Glomerular visceral epithelial cell (primary cell): ENCODE results near the gene CMTM7.
A peak's percentile ranks its signal among the peaks of the same experiment; 100 is the strongest.

Experiments used
- DNase-seq: peaks from one replicate; pipeline ENCODE4 v3.0.0-alpha.2; 2016; ENCODE audit errors: extremely low spot score

CMTM7 gene

GRCh38 chr3:32413845-32414521 is 22.3 kb downstream of the CMTM7 start:
- DNase-seq, result no peak

- DNase-seq, result peak; percentile 38
Measured at GRCh38 chr3:32414522-32415202, 23.0 kb downstream of the CMTM7 start.

DNA sequence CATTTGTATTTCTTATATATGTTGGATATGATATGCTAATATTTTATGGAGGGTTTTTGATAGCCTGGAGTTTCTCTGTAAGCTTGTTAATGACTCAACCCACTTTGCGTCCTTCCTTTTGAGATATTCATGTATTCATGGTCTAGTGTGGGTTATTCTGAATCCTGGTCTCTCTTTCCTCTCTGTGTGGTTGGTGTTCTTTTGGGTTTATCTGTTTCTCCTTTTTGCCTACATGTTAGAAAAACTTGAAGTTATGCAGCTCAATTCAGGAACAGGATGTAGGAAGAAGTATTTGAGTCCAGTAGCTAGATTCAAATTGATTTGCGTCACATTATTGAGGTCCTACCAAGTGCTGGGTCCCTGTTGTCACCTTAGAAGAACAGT is 28.1 kb downstream of the CMTM7 start:
- no peak for DNase-seq

DNA sequence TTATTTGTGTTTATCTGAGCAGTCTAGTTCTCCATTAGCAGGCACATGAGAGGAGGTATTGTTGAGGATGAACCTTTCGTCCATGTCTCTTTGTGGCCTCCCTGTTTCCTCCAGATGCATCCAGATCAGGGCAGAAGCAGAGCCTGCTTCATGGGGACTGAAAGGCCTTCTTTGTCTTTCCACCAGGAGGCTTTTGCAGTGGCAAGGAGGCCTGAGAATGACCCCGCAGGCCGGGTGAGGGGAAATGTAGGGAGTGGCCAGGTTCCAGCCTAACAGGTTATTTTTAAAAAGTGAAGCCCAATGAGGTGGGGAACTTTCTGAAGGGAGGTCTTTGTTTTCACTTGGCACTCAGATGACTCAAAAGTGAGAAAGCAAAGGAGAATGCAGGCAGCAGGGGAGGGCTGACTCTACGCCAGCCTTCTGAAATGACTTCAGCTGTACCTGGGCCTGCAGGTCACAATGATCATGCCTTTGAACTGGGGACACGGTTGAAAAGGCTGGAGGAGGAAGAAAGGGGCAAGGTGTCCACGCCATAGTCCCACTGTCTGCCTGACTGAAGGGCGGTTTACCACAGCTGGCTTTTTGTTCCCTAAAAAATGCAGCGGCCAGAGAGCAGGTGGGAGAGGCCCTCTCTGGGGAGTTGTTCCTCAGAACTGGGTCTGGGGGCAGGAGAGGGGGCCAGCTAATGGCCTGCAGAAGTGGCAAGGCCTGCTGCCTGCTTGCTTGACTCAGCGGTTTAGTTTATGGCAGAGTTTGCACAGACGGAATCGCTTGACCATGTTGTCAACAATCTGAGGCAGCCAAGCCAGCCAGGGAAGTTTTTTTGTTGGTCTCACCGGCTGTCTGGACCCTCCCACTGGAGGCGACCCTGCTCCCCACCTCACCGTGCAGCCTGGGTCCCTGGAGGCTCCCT is 28.7 kb downstream of the CMTM7 start:
- DNase-seq, result peak; percentile 83

DNA sequence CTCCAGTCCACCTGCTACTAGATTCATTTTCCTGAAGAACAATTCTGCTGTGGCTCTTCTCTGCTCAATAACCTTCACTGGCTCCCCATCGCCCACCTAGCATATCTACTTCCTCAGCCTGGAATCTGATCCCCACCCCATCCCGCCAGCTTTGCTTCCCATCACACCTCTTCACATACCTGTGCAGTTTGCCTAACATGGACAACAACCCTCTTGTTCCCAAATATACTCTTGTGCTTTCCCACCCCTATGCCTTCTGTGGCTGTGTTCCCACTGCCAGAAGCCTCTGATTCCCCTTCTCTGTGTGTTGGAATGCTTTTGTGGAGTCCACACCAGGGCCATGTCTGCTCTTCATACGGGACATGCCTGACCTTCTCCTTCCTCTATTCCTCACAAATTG is 29.5 kb downstream of the CMTM7 start:
- DNase-seq, result no peak

- peak; percentile 91 for DNase-seq
Measured at GRCh38 chr3:32421991-32422859, 30.6 kb downstream of the CMTM7 start.

DNA sequence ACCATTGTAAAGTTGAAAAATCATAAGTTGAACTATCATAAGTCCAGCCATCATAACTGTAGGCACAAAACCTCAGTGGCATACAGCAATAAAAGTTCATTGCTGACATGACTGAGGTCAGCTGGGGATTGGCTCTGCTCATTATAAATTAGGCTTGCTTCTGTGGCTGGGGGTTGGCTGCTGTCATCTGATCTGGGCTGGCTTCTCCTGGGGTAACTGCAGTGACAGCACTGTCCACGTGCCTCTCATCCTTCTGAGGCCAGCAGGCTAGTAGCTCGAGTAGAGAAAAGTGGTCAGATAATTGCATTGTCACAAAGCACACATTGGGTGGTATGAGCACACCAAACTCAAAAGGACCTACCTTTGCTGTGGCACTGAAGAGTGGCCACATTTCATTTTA is 31.3 kb downstream of the CMTM7 start:
- DNase-seq, result no peak

DNA sequence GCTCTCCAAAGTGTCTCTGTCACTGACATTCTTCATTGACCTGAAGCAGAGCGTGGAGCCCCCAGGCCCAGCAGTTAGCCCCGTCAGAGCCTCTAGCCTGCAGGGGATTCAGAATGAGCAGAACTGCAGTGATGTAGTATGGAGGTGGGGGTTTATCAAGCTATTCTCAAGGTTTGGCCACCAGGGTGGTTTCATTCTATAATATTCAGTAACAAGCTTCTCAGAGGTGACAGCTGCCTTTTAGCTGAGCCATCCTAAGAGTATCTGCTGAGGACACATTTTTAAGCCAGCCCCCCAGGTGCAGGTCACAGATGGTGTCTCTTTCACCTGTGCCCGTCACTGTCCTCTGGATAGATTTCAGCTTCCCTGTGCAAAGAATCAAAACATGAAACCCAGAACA is 31.9 kb downstream of the CMTM7 start:
- no peak for DNase-seq

GRCh38 chr3:32423956-32424557 is 32.4 kb downstream of the CMTM7 start:
- no peak for DNase-seq

DNA sequence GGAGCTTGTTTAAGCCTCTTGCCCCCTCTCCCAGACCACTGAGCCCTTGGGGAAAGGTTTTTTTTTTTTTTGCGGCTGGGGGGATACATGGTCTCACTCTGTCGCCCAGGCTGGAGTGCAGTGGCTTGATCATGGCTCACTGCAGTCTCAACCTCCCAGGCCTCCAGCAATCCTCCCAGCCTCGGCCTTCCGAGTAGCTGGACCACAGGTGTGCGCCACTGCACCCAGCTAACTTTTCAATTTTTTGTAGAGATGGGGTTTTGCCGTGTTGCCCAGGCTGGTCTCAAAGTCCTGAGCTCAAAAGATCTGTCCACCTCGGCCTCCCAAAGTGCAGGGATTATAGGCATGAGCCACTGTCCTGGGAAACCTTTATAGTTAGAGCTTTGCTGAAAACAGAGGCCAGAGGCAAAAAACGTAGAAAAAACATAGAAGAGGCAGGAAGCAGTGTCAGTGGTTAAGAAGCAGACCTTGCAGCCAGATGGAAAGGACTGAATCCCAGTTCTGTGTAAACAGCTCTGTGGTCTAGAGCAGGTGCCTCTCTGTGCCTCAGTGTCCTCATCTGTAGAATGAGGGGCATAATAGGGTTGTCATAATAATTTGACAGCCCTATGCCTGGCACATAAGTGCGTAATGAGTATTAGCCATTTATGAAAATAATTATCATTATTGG is 33.1 kb downstream of the CMTM7 start:
- no peak for DNase-seq

DNA sequence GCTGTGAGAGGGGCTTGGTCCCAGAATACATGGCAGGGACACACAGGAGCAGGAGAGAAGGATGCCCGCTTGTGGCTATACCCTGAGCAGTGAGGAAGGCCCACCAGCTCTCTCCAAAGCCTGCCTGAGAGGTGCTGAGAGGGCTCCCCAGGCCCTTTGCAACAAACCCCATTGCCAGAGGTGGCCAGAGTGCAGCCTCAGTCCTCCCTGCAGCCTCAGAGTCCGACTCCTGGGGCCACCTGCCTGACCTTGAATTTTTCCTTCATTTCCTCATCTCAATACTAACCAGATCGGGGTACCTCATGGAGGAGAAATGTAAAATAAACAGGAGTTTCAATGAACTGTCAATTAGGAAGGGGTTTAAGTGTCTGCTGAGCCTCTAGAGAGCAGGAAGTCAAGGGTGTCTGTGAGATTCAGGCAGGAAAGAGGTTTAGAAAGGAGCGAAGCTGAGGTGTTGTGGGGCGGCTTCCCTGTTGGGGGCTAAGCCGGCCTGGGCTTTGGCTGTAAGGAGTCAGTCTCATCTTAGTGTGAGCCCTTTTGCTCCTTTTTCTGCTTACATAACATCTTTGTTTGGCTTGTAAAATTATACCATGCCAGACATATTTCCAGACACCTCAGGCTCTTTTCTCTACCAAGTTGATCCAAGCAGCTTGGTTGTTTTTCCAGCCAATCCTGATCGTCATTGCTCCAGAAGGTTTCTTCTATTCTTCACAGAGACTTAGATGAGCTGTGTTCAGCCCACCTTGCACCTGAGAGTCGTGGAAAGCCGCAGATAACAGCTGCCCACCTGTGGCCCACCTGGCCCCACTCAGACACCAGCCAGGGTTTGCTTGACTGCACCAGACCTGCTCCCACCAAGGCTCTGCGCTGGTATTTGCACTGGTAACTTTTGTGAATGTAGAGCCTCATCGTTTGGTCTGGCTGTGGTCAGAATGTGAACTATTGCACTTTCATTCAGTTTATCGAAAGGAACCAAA is 36.7 kb downstream of the CMTM7 start:
- DNase-seq, result no peak

- no peak for DNase-seq
Measured at GRCh38 chr3:32430900-32431299, 39.2 kb downstream of the CMTM7 start.

- DNase-seq, result no peak
Measured at GRCh38 chr3:32431481-32431880, 39.8 kb downstream of the CMTM7 start.

- no peak for DNase-seq
Measured at GRCh38 chr3:32432045-32432710, 40.5 kb downstream of the CMTM7 start.

- no peak for DNase-seq
Measured at GRCh38 chr3:32432711-32433530, 41.3 kb downstream of the CMTM7 start.

- DNase-seq, result no peak
Measured at GRCh38 chr3:32434206-32434605, 42.6 kb downstream of the CMTM7 start.

DNA sequence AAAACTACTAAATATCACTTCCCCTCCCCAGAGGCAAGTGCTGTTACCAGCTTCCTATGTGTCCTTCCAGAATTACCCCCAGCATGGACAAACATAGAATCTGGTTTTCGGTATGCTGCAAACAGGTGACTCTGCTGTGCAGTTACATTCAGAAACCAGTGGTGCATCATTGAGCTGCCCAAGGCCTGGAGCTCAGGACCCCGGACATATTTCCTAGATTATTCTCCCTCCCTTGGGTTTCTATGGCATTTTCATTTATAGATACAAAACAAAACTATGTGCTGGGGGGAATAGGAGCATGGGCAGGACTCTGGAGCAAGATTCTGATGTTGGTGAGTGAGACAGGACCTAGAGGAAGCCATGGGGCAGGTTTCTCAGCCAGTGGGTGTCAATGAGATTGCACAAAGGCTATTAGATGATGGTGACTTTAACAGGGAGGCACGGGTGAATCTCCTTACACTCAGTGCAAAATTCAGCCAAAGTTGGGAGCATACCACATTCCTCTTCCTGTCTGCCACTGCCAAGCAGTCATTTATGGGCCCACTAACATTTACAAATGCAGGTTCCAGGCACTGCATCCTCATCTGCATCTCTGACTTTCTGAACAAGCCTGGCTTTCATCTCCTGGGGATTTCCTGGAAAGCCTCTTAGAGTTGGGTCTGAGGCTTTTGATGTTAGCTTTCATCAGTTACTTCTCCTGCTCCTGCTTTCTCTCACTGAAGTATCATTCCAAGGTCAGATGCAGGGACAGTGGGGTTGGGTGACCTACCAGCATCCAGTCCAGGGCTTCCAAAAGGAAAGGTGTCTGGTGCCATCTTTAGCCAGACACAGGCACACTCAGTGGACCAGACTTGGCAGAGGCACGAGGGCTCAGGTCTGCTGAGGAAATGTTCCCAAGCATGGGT is 44.5 kb downstream of the CMTM7 start:
- DNase-seq, result no peak
